Parathyroid adenoma (tissue), 2 donors: ENCODE data around the gene BTAF1.

Source experiments
- H2AFZ ChIP-seq: fragments of 300-600 bp; sonication (generic); one replicate; pipeline ENCODE4 v1.7.0; 2017; ENCODE audit warnings: antibody characterized with exemption, mild to moderate bottlenecking
- H3K27ac ChIP-seq: fragments of 300-600 bp; sonication (generic); one replicate; pipeline ENCODE4 v1.7.0; 2017
- H3K27me3 ChIP-seq: fragments of 300-600 bp; sonication (generic); one replicate; pipeline ENCODE4 v1.7.0; 2017; ENCODE audit warnings: low read length; ENCODE audit not compliant: control insufficient read depth, insufficient read depth
- H3K36me3 ChIP-seq: fragments of 300-600 bp; sonication (generic); one replicate; pipeline ENCODE4 v1.7.0; 2017; ENCODE audit warnings: low read length; ENCODE audit not compliant: control insufficient read depth, insufficient read depth
- H3K4me1 ChIP-seq: fragments of 300-600 bp; sonication (generic); one replicate; pipeline ENCODE4 v1.7.0; 2017; ENCODE audit warnings: control low read depth
- H3K4me2 ChIP-seq: fragments of 300-600 bp; sonication (generic); one replicate; pipeline ENCODE4 v1.7.0; 2017; ENCODE audit warnings: low read length
- H3K4me3 ChIP-seq: fragments of 300-600 bp; sonication (generic); one replicate; pipeline ENCODE4 v1.7.0; 2017; ENCODE audit warnings: low read depth, low read length
- H3K79me2 ChIP-seq: fragments of 300-600 bp; sonication (generic); one replicate; pipeline ENCODE4 v1.7.0; 2017; ENCODE audit warnings: control low read depth
- H3K9ac ChIP-seq: fragments of 300-600 bp; sonication (generic); one replicate; pipeline ENCODE4 v1.7.0; 2017; ENCODE audit warnings: mild to moderate bottlenecking
- H3K9me3 ChIP-seq: fragments of 300-600 bp; sonication (generic); one replicate; pipeline ENCODE4 v1.7.0; 2017; ENCODE audit warnings: low read length; ENCODE audit not compliant: control insufficient read depth
- CTCF ChIP-seq: fragments of 300-600 bp; sonication (generic); IDR thresholded peaks from one replicate; pipeline ENCODE4 v1.7.0; 2017; ENCODE audit warnings: antibody characterized with exemption, mild to moderate bottlenecking
- donor health status: primary hyperparathyroidism.

The BTAF1 gene

GRCh38 chr10:91919651-91920050, 3.9 kb upstream of the BTAF1 start:
- no peak overlapping the region for H3K4me3 ChIP-seq
- no peak for TF ChIP-seq CTCF
- H3K9ac ChIP-seq = no peak overlapping the region
- H2AFZ ChIP-seq = no peak overlapping the region
- H3K4me2 ChIP-seq = no peak overlapping the region
- H3K27ac ChIP-seq = no peak overlapping the region
- H3K9me3 ChIP-seq = no peaks in the 10 kb centered on the region
- no peaks in the 10 kb centered on the region for H3K36me3 ChIP-seq
- no peaks in the 10 kb centered on the region for H3K27me3 ChIP-seq
- peaks cover 8% of the 10 kb centered on the region for H3K79me2 ChIP-seq
- peaks cover under 1% of the 10 kb centered on the region for H3K4me1 ChIP-seq

GRCh38 chr10:91924212-91925021, 847 bp downstream of the BTAF1 start:
- H3K4me1 ChIP-seq = peaks cover 5% of the 10 kb centered on the region
- no peaks in the 10 kb centered on the region for H3K9me3 ChIP-seq
- H3K4me3 ChIP-seq = peak overlapping the region; percentile 83
- peak overlapping the region; percentile 68 for H3K9ac ChIP-seq
- H3K27me3 ChIP-seq = no peaks in the 10 kb centered on the region
- H2AFZ ChIP-seq = peak overlapping the region; percentile 93
- H3K27ac ChIP-seq = peak overlapping the region; percentile 89
- TF ChIP-seq CTCF = no peak
- peak overlapping the region; percentile 73 for H3K4me2 ChIP-seq
- H3K36me3 ChIP-seq = no peaks in the 10 kb centered on the region
- H3K79me2 ChIP-seq = peaks cover 44% of the 10 kb centered on the region

- Histone ChIP-seq H3K9me3 (no peaks in the 10 kb centered on the region), H3K27me3 (no peaks in the 10 kb centered on the region), H3K9ac (no peak overlapping the region), H3K36me3 (no peaks in the 10 kb centered on the region), H3K4me1 (peaks cover 5% of the 10 kb centered on the region), H3K27ac (no peak overlapping the region), H3K79me2 (peaks cover 44% of the 10 kb centered on the region), H3K4me3 (peak overlapping the region; percentile 83), H2AFZ (no peak overlapping the region), H3K4me2 (peak overlapping the region; percentile 73)
- no peak for TF ChIP-seq CTCF
Measured at GRCh38 chr10:91925022-91925320, 1.4 kb downstream of the BTAF1 start.

GRCh38 chr10:91930939-91931338, 7.4 kb downstream of the BTAF1 start:
- H3K36me3 ChIP-seq = no peaks in the 10 kb centered on the region
- no peak for TF ChIP-seq CTCF
- H3K4me1 ChIP-seq = peaks cover 2% of the 10 kb centered on the region
- H3K4me3 ChIP-seq = no peak overlapping the region
- H3K4me2 ChIP-seq = no peak overlapping the region
- no peak overlapping the region for H3K27ac ChIP-seq
- H2AFZ ChIP-seq = no peak overlapping the region
- peaks cover 52% of the 10 kb centered on the region for H3K79me2 ChIP-seq
- no peaks in the 10 kb centered on the region for H3K9me3 ChIP-seq
- H3K27me3 ChIP-seq = no peaks in the 10 kb centered on the region
- H3K9ac ChIP-seq = no peak overlapping the region
